ENCODE results near the gene MEGF6.

The MEGF6 gene

DNA sequence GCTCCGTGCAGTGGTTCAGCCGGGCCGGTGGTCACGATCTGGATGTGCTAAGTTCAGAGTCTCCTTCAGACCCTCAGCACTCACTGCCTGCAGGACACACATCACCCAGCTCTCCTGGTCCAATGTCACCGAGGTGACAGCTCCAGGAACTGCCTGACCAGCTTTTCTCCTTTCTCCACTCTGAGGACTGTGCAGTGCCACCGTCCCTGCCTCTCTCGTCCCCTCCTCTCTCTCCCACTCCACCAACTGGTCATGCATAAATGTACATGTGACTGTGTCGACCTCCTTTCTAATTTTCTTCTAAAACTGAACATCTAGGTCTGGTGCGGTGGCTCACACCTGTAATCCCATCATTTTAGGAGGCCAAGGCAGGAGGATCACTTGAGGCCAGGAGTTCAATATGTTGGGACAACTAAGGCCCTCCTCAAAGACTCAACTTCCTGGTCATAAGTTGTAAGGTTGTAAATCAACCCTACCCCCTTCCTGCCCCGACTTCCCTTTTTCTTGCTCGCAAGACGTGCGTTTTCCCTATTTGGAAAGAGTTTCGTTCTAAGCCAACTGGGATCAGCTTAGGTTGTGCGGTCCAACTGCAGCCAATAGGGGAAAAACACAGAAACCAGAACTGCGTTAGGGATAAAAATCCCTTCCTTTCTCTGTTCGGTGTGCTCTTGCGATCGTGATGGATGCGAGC, 53.1 kb downstream of the MEGF6 start:
- Histone ChIP-seq H3K27ac (ENCODE audit: poor library complexity, severe bottlenecking) (no peak overlapping the region), H3K4me1 (ENCODE audit: insufficient read depth, poor library complexity, severe bottlenecking) (peaks cover 21% of the 10 kb centered on the region), H3K36me3 (ENCODE audit: low read depth) (no peaks in the 10 kb centered on the region), H3K27me3 (ENCODE audit: insufficient read depth, poor library complexity, severe bottlenecking) (no peaks in the 10 kb centered on the region), H3K9me3 (ENCODE audit: severe bottlenecking) (no peaks in the 10 kb centered on the region), H3K4me3 (ENCODE audit: severe bottlenecking) (no peak overlapping the region)
- ATAC-seq (ENCODE audit: low read depth) = no peak
- DNase-seq (ENCODE audit: low spot score) = no peak
- TF ChIP-seq, protein P1, sequence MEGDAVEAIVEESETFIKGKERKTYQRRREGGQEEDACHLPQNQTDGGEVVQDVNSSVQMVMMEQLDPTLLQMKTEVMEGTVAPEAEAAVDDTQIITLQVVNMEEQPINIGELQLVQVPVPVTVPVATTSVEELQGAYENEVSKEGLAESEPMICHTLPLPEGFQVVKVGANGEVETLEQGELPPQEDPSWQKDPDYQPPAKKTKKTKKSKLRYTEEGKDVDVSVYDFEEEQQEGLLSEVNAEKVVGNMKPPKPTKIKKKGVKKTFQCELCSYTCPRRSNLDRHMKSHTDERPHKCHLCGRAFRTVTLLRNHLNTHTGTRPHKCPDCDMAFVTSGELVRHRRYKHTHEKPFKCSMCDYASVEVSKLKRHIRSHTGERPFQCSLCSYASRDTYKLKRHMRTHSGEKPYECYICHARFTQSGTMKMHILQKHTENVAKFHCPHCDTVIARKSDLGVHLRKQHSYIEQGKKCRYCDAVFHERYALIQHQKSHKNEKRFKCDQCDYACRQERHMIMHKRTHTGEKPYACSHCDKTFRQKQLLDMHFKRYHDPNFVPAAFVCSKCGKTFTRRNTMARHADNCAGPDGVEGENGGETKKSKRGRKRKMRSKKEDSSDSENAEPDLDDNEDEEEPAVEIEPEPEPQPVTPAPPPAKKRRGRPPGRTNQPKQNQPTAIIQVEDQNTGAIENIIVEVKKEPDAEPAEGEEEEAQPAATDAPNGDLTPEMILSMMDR (IDR thresholded peaks at IDR 0.05; ENCODE audit: poor library complexity, severe bottlenecking) = no peak

DNA sequence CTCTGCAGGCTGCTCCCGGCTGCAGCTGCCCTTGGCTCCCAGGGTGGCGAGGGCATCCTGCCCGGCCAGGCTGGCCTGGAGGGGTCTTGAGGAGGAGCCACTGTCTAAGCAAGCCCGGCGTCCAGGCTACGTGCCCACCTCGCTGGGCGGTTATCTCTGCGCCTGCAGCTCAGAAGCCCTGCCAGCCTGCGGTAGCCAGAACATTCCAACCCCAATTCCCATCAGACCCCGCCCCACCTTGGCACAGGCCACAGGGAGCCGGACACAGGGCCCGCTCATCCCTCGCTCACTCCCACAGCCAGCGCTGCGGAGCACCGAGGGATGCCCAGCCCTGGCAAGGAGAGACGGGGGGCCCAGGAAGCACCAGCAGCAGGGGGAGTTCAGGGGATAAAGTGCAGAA, 53.9 kb downstream of the MEGF6 start:
- ATAC-seq (ENCODE audit: low read depth) (no peak), DNase-seq (ENCODE audit: low spot score) (no peak)
- no peaks in the 10 kb centered on the region for H3K36me3 ChIP-seq (ENCODE audit: low read depth)
- H3K27me3 ChIP-seq (ENCODE audit: insufficient read depth, poor library complexity, severe bottlenecking) = no peaks in the 10 kb centered on the region
- no peaks in the 10 kb centered on the region for H3K9me3 ChIP-seq (ENCODE audit: severe bottlenecking)
- no peak overlapping the region for H3K27ac ChIP-seq (ENCODE audit: poor library complexity, severe bottlenecking)
- TF ChIP-seq, protein P1 (IDR thresholded peaks at IDR 0.05; ENCODE audit: poor library complexity, severe bottlenecking) = no peak
- no peak overlapping the region for H3K4me3 ChIP-seq (ENCODE audit: severe bottlenecking)
- H3K4me1 ChIP-seq (ENCODE audit: insufficient read depth, poor library complexity, severe bottlenecking) = peaks cover 22% of the 10 kb centered on the region

DNA sequence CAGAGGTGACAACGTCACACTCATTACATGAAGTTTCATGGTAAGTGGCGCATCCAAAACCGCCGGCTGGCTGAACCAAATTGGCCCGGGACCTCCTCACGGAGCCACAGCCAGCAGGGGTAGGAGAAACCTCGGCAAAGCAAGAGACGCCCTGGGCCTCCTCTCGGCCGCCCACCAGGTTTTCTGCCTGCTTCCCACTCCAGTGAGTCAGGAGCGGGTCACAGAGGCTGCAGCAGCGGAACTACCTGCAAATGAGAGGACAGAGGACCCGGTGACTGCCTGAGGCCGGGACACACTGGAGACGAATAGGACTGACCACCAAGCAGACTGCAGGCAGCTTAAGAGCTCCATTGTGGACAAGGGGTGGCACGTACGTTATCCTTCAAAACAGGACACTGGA, 55.0 kb downstream of the MEGF6 start:
- ATAC-seq (ENCODE audit: low read depth) (no peak), DNase-seq (ENCODE audit: low spot score) (no peak)
- no peaks in the 10 kb centered on the region for H3K36me3 ChIP-seq (ENCODE audit: low read depth)
- H3K27ac ChIP-seq (ENCODE audit: poor library complexity, severe bottlenecking) = no peak overlapping the region
- H3K9me3 ChIP-seq (ENCODE audit: severe bottlenecking) = no peaks in the 10 kb centered on the region
- peaks cover 22% of the 10 kb centered on the region for H3K4me1 ChIP-seq (ENCODE audit: insufficient read depth, poor library complexity, severe bottlenecking)
- no peaks in the 10 kb centered on the region for H3K27me3 ChIP-seq (ENCODE audit: insufficient read depth, poor library complexity, severe bottlenecking)
- TF ChIP-seq, protein P1 (IDR thresholded peaks at IDR 0.05; ENCODE audit: poor library complexity, severe bottlenecking) = no peak
- no peak overlapping the region for H3K4me3 ChIP-seq (ENCODE audit: severe bottlenecking)

DNA sequence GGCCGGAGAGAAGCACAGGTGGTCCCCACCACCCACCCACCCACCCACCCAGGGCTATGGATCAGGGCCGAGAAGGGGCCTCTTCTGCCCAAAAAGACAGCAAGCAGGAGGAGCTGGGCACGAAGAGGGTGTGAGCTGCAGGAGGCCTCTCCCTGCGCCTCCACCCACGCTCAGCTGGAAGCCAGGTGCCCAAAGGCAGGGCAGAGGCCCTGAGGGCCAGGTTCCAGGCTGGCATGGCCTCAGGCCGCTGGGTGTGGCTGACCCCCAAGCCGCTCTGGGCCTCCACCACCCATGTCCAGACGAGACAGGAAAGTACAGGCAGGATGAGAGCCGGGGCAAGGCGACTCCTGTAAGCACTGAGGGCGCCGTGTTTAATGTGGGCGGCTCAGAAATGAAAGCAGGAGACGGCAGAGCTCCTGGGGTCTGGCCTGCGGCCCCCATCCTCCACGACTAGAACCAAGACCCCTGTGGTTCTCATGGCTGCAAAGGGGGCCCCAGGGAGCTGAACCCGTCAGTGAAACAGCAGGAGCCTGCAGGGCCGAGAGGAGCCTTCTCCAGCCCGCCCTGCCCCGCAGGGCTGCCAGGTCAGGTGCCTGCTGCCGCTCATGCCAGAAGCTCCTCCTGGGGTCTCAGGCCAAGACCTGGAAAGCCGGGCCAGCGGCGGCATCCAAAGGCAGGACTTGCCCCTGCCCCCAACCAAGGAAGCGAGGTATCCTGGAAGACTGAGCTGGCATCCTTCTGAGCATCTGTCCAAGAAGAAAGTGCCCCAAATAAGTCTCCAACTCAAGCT, 56.0 kb downstream of the MEGF6 start:
- no peak overlapping the region for H3K27ac ChIP-seq (ENCODE audit: poor library complexity, severe bottlenecking)
- TF ChIP-seq, protein P1 (IDR thresholded peaks at IDR 0.05; ENCODE audit: poor library complexity, severe bottlenecking) = no peak
- H3K36me3 ChIP-seq (ENCODE audit: low read depth) = no peaks in the 10 kb centered on the region
- H3K27me3 ChIP-seq (ENCODE audit: insufficient read depth, poor library complexity, severe bottlenecking) = no peaks in the 10 kb centered on the region
- H3K4me1 ChIP-seq (ENCODE audit: insufficient read depth, poor library complexity, severe bottlenecking) = peaks cover 22% of the 10 kb centered on the region
- H3K4me3 ChIP-seq (ENCODE audit: severe bottlenecking) = no peak overlapping the region
- peak; percentile 25; the same call in 2 of the 3 replicates for ATAC-seq (ENCODE audit: low read depth)
- H3K9me3 ChIP-seq (ENCODE audit: severe bottlenecking) = no peaks in the 10 kb centered on the region
- DNase-seq (ENCODE audit: low spot score) = no peak

DNA sequence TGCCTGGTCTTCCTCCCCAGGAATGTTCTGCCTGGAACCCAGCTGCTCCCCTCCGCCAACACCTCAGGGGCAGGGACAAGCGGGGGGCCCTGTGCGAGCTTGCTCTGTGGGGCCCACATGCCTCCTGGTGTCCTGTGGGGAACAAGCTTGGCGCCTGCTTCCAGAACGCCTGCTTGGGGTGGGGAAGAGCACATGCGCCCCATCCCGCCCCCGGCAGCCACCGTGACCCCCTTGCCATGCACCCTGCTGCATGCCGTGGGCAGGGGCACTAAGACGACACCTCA, 57.4 kb downstream of the MEGF6 start:
- no peaks in the 10 kb centered on the region for H3K9me3 ChIP-seq (ENCODE audit: severe bottlenecking)
- H3K27ac ChIP-seq (ENCODE audit: poor library complexity, severe bottlenecking) = peak overlapping the region; percentile 2
- no peak for ATAC-seq (ENCODE audit: low read depth)
- no peak overlapping the region for H3K4me3 ChIP-seq (ENCODE audit: severe bottlenecking)
- H3K27me3 ChIP-seq (ENCODE audit: insufficient read depth, poor library complexity, severe bottlenecking) = no peaks in the 10 kb centered on the region
- no peak for DNase-seq (ENCODE audit: low spot score)
- H3K4me1 ChIP-seq (ENCODE audit: insufficient read depth, poor library complexity, severe bottlenecking) = peaks cover 22% of the 10 kb centered on the region
- TF ChIP-seq, protein P1 (IDR thresholded peaks at IDR 0.05; ENCODE audit: poor library complexity, severe bottlenecking) = no peak
- no peaks in the 10 kb centered on the region for H3K36me3 ChIP-seq (ENCODE audit: low read depth)
